OCI-LY7 (cell line): ENCODE data around the gene SOBP. TPM values are rescaled to one million over a fixed set of nuclear protein-coding genes. Genes with fewer than 3 reads are reported as not detected.
A peak's percentile ranks its signal among the peaks of the same experiment; 100 is the strongest.

Experiments used
- BruUV-seq: library from RNA; stranded (reverse); fragments of 400-500 nt; replicated peaks from 2 replicates; lab custom pipeline; 2021; lab: Mats Ljungman, UMichigan
- CTCF ChIA-PET: fragments of 300-600 bp; sonication (Branson Sonifier 250); formaldehyde crosslinking; loops from one replicate; lab custom pipeline; 2022; ENCODE audit warnings: antibody characterized with exemption; ENCODE audit not compliant: unreplicated experiment; lab: Charles Lee
- POLR2A ChIA-PET: fragments of 300-600 bp; sonication (Branson Sonifier 250); formaldehyde crosslinking; loops from one replicate; lab custom pipeline; 2022; ENCODE audit warnings: antibody characterized with exemption; lab: Charles Lee
- DNase-seq: peaks from one replicate; pipeline ENCODE4 v3.0.0-alpha.2; 2015; ENCODE audit warnings: low spot score
- H2AFZ ChIP-seq: fragments of 200-600 bp; sonication (generic), shearing (Covaris generic); 2 replicates; pipeline ENCODE4 v1.6.1; 2014; ENCODE audit warnings: mild to moderate bottlenecking, antibody characterized with exemption, low read length, moderate library complexity
- H3K27ac ChIP-seq: fragments of 200-600 bp; sonication (generic); 2 replicates; pipeline ENCODE4 v1.5.1; 2014; ENCODE audit warnings: mixed run types, low read depth, mild to moderate bottlenecking, moderate library complexity, low read length, inconsistent platforms; ENCODE audit not compliant: poor library complexity, severe bottlenecking
- H3K36me3 ChIP-seq: fragments of 200-600 bp; sonication (generic); 2 replicates; pipeline ENCODE4 v1.6.1; 2014; ENCODE audit warnings: mild to moderate bottlenecking, antibody characterized with exemption, low read length, moderate library complexity, mixed read lengths; ENCODE audit not compliant: insufficient read depth
- H3K4me1 ChIP-seq: fragments of 200-600 bp; sonication (generic); 2 replicates; pipeline ENCODE4 v1.5.1; 2014; ENCODE audit warnings: mild to moderate bottlenecking, low read length; ENCODE audit not compliant: insufficient read depth, poor library complexity, severe bottlenecking
- H3K4me2 ChIP-seq: fragments of 200-600 bp; sonication (generic); 2 replicates; pipeline ENCODE4 v1.6.1; 2014; ENCODE audit warnings: mild to moderate bottlenecking, low read length
- H3K4me3 ChIP-seq: fragments of 200-600 bp; sonication (generic); 2 replicates; pipeline ENCODE4 v1.5.1; 2014; ENCODE audit warnings: mild to moderate bottlenecking, low read depth, low read length; ENCODE audit not compliant: poor library complexity, severe bottlenecking
- H3K79me2 ChIP-seq: fragments of 200-600 bp; sonication (generic); 2 replicates; pipeline ENCODE4 v1.6.1; 2016; ENCODE audit warnings: low read depth, mild to moderate bottlenecking, low read length, moderate library complexity, mixed read lengths; ENCODE audit not compliant: insufficient read depth
- H3K9me2 ChIP-seq: fragments of 200-600 bp; sonication (generic); 2 replicates; pipeline ENCODE4 v1.6.1; 2016; ENCODE audit warnings: mild to moderate bottlenecking, low read length, mixed read lengths; ENCODE audit not compliant: insufficient read depth
- H3K9me3 ChIP-seq: fragments of 200-600 bp; sonication (generic); 2 replicates; pipeline ENCODE4 v1.6.1; 2014; ENCODE audit warnings: mild to moderate bottlenecking, mixed run types, low read length, mixed read lengths
- H4K20me1 ChIP-seq: fragments of 200-600 bp; sonication (generic); 2 replicates; pipeline ENCODE4 v1.6.1; 2014; ENCODE audit warnings: mild to moderate bottlenecking, antibody characterized with exemption, low read length, moderate library complexity, mixed read lengths; ENCODE audit not compliant: insufficient read depth
- EZH2phosphoT487 ChIP-seq: fragments of 200-600 bp; sonication (generic); IDR thresholded peaks from 2 replicates; pipeline ENCODE4 v1.6.1; 2018; ENCODE audit warnings: low read depth, borderline replicate concordance, mild to moderate bottlenecking, mixed run types, antibody characterized with exemption, low read length, moderate library complexity, mixed read lengths
- intact Hi-C: fragments of 100-400 bp; cut with micrococcal nuclease; formaldehyde crosslinking; loops from one replicate; pipeline ENCODE4 v1.10.0; 2022; ENCODE audit not compliant: unreplicated experiment
- total RNA-seq, 2 experiments: library from RNA; depleted of rRNA in 1 of 2; stranded (reverse); fragments of >200 nt in 1 of 2; shearing (Covaris generic) in 1 of 2; gene quantifications; 2 replicates each; pipeline ENCODE4 v1.2.3, GENCODE V29; 2014 to 2022
- TF ChIP-seq, protein P1 (sequence below): fragments of 200-600 bp; sonication (generic); conservative IDR thresholded peaks from 2 replicates; pipeline ENCODE4 v1.5.1; 2014; ENCODE audit warnings: mild to moderate bottlenecking, antibody characterized with exemption, low read length, moderate library complexity, mixed read lengths

Gene SOBP
- total RNA-seq, 2 experiments from 2014 or later = 21.5 to 29.4 TPM

DNA sequence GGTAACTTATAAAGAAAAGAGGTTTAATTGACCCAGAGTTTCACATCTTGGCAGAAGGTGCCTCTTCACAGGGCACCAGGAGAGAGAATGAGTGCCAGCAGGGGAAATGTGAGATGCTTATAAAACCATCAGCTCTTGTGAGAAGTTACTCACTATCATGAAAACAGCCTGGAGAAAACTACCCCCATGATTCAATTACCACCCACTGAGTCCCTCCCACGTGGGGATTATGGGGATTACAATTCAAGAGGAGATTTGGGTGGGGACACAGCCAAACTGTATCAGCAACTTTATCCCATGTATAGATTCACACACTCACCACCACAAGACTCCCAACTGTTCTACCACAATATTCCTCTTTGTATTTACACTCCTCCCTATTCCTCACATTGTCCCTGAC lies 41.1 kb upstream of the SOBP start:
- peaks cover 51% of the 10 kb centered on the region for H3K9me3 ChIP-seq
- ChIA-PET POLR2A (no interaction called here), CTCF (no interaction called here)
- no peak overlapping the region for H3K4me2 ChIP-seq
- H3K36me3 ChIP-seq = peaks cover 78% of the 10 kb centered on the region
- no peak overlapping the region for H3K27ac ChIP-seq
- no peak overlapping the region for H3K4me3 ChIP-seq
- BruUV-seq = no TSS peak
- DNase-seq = no peak
- TF ChIP-seq, protein P1, sequence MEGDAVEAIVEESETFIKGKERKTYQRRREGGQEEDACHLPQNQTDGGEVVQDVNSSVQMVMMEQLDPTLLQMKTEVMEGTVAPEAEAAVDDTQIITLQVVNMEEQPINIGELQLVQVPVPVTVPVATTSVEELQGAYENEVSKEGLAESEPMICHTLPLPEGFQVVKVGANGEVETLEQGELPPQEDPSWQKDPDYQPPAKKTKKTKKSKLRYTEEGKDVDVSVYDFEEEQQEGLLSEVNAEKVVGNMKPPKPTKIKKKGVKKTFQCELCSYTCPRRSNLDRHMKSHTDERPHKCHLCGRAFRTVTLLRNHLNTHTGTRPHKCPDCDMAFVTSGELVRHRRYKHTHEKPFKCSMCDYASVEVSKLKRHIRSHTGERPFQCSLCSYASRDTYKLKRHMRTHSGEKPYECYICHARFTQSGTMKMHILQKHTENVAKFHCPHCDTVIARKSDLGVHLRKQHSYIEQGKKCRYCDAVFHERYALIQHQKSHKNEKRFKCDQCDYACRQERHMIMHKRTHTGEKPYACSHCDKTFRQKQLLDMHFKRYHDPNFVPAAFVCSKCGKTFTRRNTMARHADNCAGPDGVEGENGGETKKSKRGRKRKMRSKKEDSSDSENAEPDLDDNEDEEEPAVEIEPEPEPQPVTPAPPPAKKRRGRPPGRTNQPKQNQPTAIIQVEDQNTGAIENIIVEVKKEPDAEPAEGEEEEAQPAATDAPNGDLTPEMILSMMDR = no peak
- TF ChIP-seq EZH2phosphoT487 = no peak
- H3K9me2 ChIP-seq = no peaks in the 10 kb centered on the region
- intact Hi-C loops = no loop called here
- H3K79me2 ChIP-seq = peaks cover 17% of the 10 kb centered on the region; the same call in 1 of the 2 replicates
- H4K20me1 ChIP-seq = no peaks in the 10 kb centered on the region
- H3K4me1 ChIP-seq = no peaks in the 10 kb centered on the region
- H2AFZ ChIP-seq = no peak overlapping the region

GRCh38 chr6:107458672-107459282 lies 31.1 kb upstream of the SOBP start:
- intact Hi-C loops = loop anchor here (1.0 to 5.0 kb wide), 5 partner anchors 31 to 341 kb away; partner anchors contain the start of gene BEND3
- peaks cover 49% of the 10 kb centered on the region; the same call in 1 of the 2 replicates for H3K79me2 ChIP-seq
- H3K4me1 ChIP-seq = peaks cover 19% of the 10 kb centered on the region
- ChIA-PET CTCF (interaction anchor here (0.8 to 1.0 kb wide), 4 partner anchors 30 to 328 kb away, joined by 3 to 4 read pairs (median 4); no protein-coding TSS in a partner anchor), POLR2A (interaction anchor here (0.6 to 4.1 kb wide), 25 partner anchors 10 to 479 kb away, joined by 3 to 32 read pairs (median 4); no protein-coding TSS in a partner anchor)
- H2AFZ ChIP-seq = peak overlapping the region; percentile 61; the same call in 1 of the 2 replicates
- no peaks in the 10 kb centered on the region for H4K20me1 ChIP-seq
- no peaks in the 10 kb centered on the region for H3K9me2 ChIP-seq
- peak overlapping the region; percentile 90 for H3K27ac ChIP-seq
- TF ChIP-seq, protein P1 = no peak
- TF ChIP-seq EZH2phosphoT487 = no peak
- BruUV-seq = TSS peak; percentile 54
- peak; percentile 74 for DNase-seq
- H3K4me3 ChIP-seq = peak overlapping the region; percentile 86
- peaks cover 27% of the 10 kb centered on the region for H3K36me3 ChIP-seq
- no peaks in the 10 kb centered on the region for H3K9me3 ChIP-seq
- H3K4me2 ChIP-seq = peak overlapping the region; percentile 80
